OCI-LY3 (cell line): Measurements from ENCODE around the gene CHIT1.
A peak's percentile ranks its signal among the peaks of the same experiment; 100 is the strongest.

Experiments used
- H2AFZ ChIP-seq: fragments of 200-600, 300-600 bp; shearing (Covaris generic); 2 replicates; pipeline ENCODE4 v1.6.0; 2014; ENCODE audit warnings: antibody characterized with exemption, low read depth, low read length
- H3K27ac ChIP-seq: fragments of 200-600, 300-600 bp; sonication (generic); 2 replicates; pipeline ENCODE4 v1.5.1; 2014; ENCODE audit warnings: mild to moderate bottlenecking, low read length, moderate library complexity, mixed read lengths
- H3K27me3 ChIP-seq: fragments of 200-600, 300-600 bp; sonication (generic); 2 replicates; pipeline ENCODE4 v1.6.1; 2014; ENCODE audit warnings: low read depth, low read length, mixed read lengths
- H3K36me3 ChIP-seq: fragments of 200-600, 300-600 bp; sonication (generic); replicated peaks from 2 replicates; pipeline ENCODE3; 2014; ENCODE audit warnings: low read depth, low read length, mixed read lengths
- H3K4me1 ChIP-seq: fragments of 300-600, 200-600 bp; sonication (generic); 2 replicates; pipeline ENCODE4 v1.6.1; 2014; ENCODE audit warnings: low read length, mixed read lengths
- H3K4me2 ChIP-seq: fragments of 200-600, 300-600 bp; sonication (generic); 2 replicates; pipeline ENCODE4 v1.6.1; 2014; ENCODE audit warnings: low read length, mixed read lengths
- H3K4me3 ChIP-seq: fragments of 300-600, 200-600 bp; sonication (generic); 2 replicates; pipeline ENCODE4 v1.5.1; 2014; ENCODE audit warnings: antibody characterized with exemption, mild to moderate bottlenecking, low read length, moderate library complexity
- H3K79me2 ChIP-seq: fragments of 300-600, 200-600 bp; shearing (Covaris generic); 2 replicates; pipeline ENCODE4 v1.6.1; 2014; ENCODE audit warnings: mild to moderate bottlenecking, low read length, mixed read lengths
- H3K9ac ChIP-seq: fragments of 300-600, 200-600 bp; shearing (Covaris generic); 2 replicates; pipeline ENCODE4 v1.6.0; 2014; ENCODE audit warnings: mild to moderate bottlenecking, low read length, moderate library complexity
- H3K9me3 ChIP-seq: fragments of 200-600, 300-600 bp; shearing (Covaris generic); 2 replicates; pipeline ENCODE4 v1.6.1; 2014; ENCODE audit warnings: low read length, mixed read lengths; ENCODE audit not compliant: insufficient read depth
- H4K20me1 ChIP-seq: fragments of 200-600, 300-600 bp; sonication (generic); 2 replicates; pipeline ENCODE4 v1.6.1; 2016; ENCODE audit warnings: low read length, mixed read lengths; ENCODE audit not compliant: insufficient read depth
- EZH2phosphoT487 ChIP-seq: fragments of 200-600 bp; shearing (Covaris generic); IDR thresholded peaks from 2 replicates; pipeline ENCODE4 v1.6.1; 2018; ENCODE audit warnings: antibody characterized with exemption, mixed run types, low read depth
- TF ChIP-seq, protein P1 (sequence below): fragments of 200-600, 300-600 bp; sonication (generic); IDR thresholded peaks from 2 replicates; pipeline ENCODE4 v1.5.1; 2014; ENCODE audit warnings: antibody characterized with exemption, low read length, low read depth

The CHIT1 gene

GRCh38 chr1:203271962-203272632 is 42.6 kb upstream of the CHIT1 start:
- H4K20me1 ChIP-seq = no peaks in the 10 kb centered on the region
- no peak overlapping the region for H3K4me3 ChIP-seq
- H3K9me3 ChIP-seq = no peaks in the 10 kb centered on the region
- H3K27me3 ChIP-seq = no peaks in the 10 kb centered on the region
- no peaks in the 10 kb centered on the region for H3K36me3 ChIP-seq
- H3K4me1 ChIP-seq = peaks cover 51% of the 10 kb centered on the region
- H3K4me2 ChIP-seq = no peak overlapping the region
- no peak for TF ChIP-seq EZH2phosphoT487
- H3K79me2 ChIP-seq = peaks cover 4% of the 10 kb centered on the region; the same call in 1 of the 2 replicates
- H2AFZ ChIP-seq = no peak overlapping the region
- no peak overlapping the region for H3K9ac ChIP-seq
- H3K27ac ChIP-seq = no peak overlapping the region

- Histone ChIP-seq H3K27ac (no peak overlapping the region), H3K4me2 (peak overlapping the region; percentile 50), H2AFZ (peak overlapping the region; percentile 49), H3K4me1 (peaks cover 56% of the 10 kb centered on the region), H3K9ac (peak overlapping the region; percentile 7; the same call in 1 of the 2 replicates), H3K9me3 (no peaks in the 10 kb centered on the region), H3K27me3 (no peaks in the 10 kb centered on the region), H4K20me1 (no peaks in the 10 kb centered on the region), H3K79me2 (peaks cover 4% of the 10 kb centered on the region; the same call in 1 of the 2 replicates), H3K4me3 (peak overlapping the region; percentile 28), H3K36me3 (no peaks in the 10 kb centered on the region)
- TF ChIP-seq, protein P1, sequence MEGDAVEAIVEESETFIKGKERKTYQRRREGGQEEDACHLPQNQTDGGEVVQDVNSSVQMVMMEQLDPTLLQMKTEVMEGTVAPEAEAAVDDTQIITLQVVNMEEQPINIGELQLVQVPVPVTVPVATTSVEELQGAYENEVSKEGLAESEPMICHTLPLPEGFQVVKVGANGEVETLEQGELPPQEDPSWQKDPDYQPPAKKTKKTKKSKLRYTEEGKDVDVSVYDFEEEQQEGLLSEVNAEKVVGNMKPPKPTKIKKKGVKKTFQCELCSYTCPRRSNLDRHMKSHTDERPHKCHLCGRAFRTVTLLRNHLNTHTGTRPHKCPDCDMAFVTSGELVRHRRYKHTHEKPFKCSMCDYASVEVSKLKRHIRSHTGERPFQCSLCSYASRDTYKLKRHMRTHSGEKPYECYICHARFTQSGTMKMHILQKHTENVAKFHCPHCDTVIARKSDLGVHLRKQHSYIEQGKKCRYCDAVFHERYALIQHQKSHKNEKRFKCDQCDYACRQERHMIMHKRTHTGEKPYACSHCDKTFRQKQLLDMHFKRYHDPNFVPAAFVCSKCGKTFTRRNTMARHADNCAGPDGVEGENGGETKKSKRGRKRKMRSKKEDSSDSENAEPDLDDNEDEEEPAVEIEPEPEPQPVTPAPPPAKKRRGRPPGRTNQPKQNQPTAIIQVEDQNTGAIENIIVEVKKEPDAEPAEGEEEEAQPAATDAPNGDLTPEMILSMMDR = no peak
- no peak for TF ChIP-seq EZH2phosphoT487
These were observed 41.7 kb upstream of the CHIT1 start for GRCh38 chr1:203271018-203271743.

GRCh38 chr1:203270448-203270847 is 41.0 kb upstream of the CHIT1 start:
- H3K4me2 ChIP-seq = peak overlapping the region; percentile 50
- peaks cover 4% of the 10 kb centered on the region; the same call in 1 of the 2 replicates for H3K79me2 ChIP-seq
- H3K27ac ChIP-seq = no peak overlapping the region
- H3K4me1 ChIP-seq = peaks cover 58% of the 10 kb centered on the region
- no peaks in the 10 kb centered on the region for H4K20me1 ChIP-seq
- H3K27me3 ChIP-seq = peaks cover 3% of the 10 kb centered on the region; the same call in 1 of the 2 replicates
- TF ChIP-seq, protein P1 = no peak
- TF ChIP-seq EZH2phosphoT487 = no peak
- no peak overlapping the region for H3K9ac ChIP-seq
- no peak overlapping the region for H3K4me3 ChIP-seq
- no peaks in the 10 kb centered on the region for H3K36me3 ChIP-seq
- H3K9me3 ChIP-seq = no peaks in the 10 kb centered on the region
- peak overlapping the region; percentile 49; the same call in 1 of the 2 replicates for H2AFZ ChIP-seq

DNA sequence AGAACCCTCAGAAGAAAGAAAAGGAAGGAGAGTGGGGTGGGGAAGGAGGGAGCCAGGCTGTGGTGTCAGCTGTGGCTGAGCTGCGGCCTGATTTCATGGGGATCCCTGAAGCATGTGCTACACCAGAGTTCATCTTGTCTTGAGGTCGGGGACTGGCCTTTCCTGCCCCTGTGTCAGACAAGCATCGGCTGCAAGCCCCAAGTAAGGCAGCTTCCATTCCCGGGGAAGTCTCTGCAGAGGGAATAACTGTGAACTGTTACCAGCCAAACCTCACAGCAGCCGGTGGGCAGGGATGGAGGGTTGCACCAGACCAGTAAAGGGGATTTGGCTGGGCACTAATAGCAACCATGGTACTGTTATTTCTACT is 40.2 kb upstream of the CHIT1 start:
- no peak overlapping the region for H3K4me2 ChIP-seq
- H3K79me2 ChIP-seq = peaks cover 2% of the 10 kb centered on the region; the same call in 1 of the 2 replicates
- no peaks in the 10 kb centered on the region for H3K36me3 ChIP-seq
- TF ChIP-seq, protein P1 = no peak
- TF ChIP-seq EZH2phosphoT487 = no peak
- H3K27ac ChIP-seq = no peak overlapping the region
- no peaks in the 10 kb centered on the region for H3K9me3 ChIP-seq
- H3K4me1 ChIP-seq = peaks cover 50% of the 10 kb centered on the region
- H3K9ac ChIP-seq = no peak overlapping the region
- H3K4me3 ChIP-seq = no peak overlapping the region
- H4K20me1 ChIP-seq = no peaks in the 10 kb centered on the region
- H3K27me3 ChIP-seq = peaks cover 9% of the 10 kb centered on the region
- no peak overlapping the region for H2AFZ ChIP-seq
